ENCODE data around the gene PLAC8. TPM values are rescaled to one million over a fixed set of nuclear protein-coding genes. Genes with fewer than 3 reads are reported as not detected.

The PLAC8 gene
- total and polyA plus RNA-seq, 3 experiments from 2014 or later = 17.8 to 550 (median 19.7) TPM

Other genes starting within 250 kb of the PLAC8 start
- 100 to 1,000 TPM in 1 of 2 experiments, 10 to 100 TPM in 1; 87.3 to 100 TPM for gene SEC31A, start 223.6 kb downstream of the PLAC8 start, total RNA-seq
- 129 TPM for gene SEC31A, start 223.6 kb downstream of the PLAC8 start, polyA plus RNA-seq
- gene THAP9, start 214.0 kb downstream of the PLAC8 start, total RNA-seq = 1 to 10 TPM; 1.6 to 2.3 TPM
- 2.0 TPM for gene THAP9, start 214.0 kb downstream of the PLAC8 start, polyA plus RNA-seq
- 10 to 100 TPM; 22.1 to 23.0 TPM for gene LIN54, start 103.9 kb downstream of the PLAC8 start, total RNA-seq
- gene LIN54, start 103.9 kb downstream of the PLAC8 start, polyA plus RNA-seq = 9.2 TPM
- gene COPS4, start 79.5 kb downstream of the PLAC8 start, total RNA-seq = 10 to 100 TPM; 38.4 to 38.5 TPM
- gene COPS4, start 79.5 kb downstream of the PLAC8 start, polyA plus RNA-seq = 64.0 TPM
- gene COQ2, start 170.1 kb upstream of the PLAC8 start, total RNA-seq = 10 to 100 TPM; 23.6 to 24.3 TPM
- gene COQ2, start 170.1 kb upstream of the PLAC8 start, polyA plus RNA-seq = 7.5 TPM
- gene HPSE, start 220.1 kb upstream of the PLAC8 start, total RNA-seq = 10 to 100 TPM; 10.6 to 10.9 TPM
- gene HPSE, start 220.1 kb upstream of the PLAC8 start, polyA plus RNA-seq = 4.1 TPM